HL-60 (cell line): Measurements from ENCODE around the gene STX7.

Source experiments
- DNase-seq, 2 experiments: peaks; one replicate each; pipeline ENCODE4 v3.0.0-alpha.2; 2010 to 2020; ENCODE audit warnings: low read depth in 1 of 2, low spot score in 1 of 2
- H3K27ac ChIP-seq: fragments of 250-450 bp; sonication (Bioruptor Pico); replicated peaks from 2 replicates; pipeline ENCODE4 v1.5.1; 2020; ENCODE audit warnings: mild to moderate bottlenecking, moderate library complexity
- H3K27me3 ChIP-seq: fragments of 250-450 bp; sonication (Bioruptor Pico); 2 replicates; pipeline ENCODE4 v1.5.1; 2021; ENCODE audit warnings: mild to moderate bottlenecking, moderate library complexity; ENCODE audit not compliant: insufficient read depth, poor library complexity, severe bottlenecking
- H3K4me3 ChIP-seq: replicated peaks from 2 replicates; pipeline ENCODE4 v1.5.1; 2011; ENCODE audit warnings: mild to moderate bottlenecking, control low read depth, low read length; ENCODE audit not compliant: insufficient read depth
- CTCF ChIP-seq: IDR thresholded peaks from one replicate; pipeline ENCODE4 v1.5.1; 2011; ENCODE audit warnings: low read length, control low read depth, inconsistent platforms; ENCODE audit not compliant: insufficient read depth
- GABPA ChIP-seq: IDR thresholded peaks from 2 replicates; pipeline ENCODE4 v1.6.1; 2012; ENCODE audit warnings: low read depth
- POLR2AphosphoS5 ChIP-seq: IDR thresholded peaks from 2 replicates; pipeline ENCODE4 v1.6.1; 2012; ENCODE audit warnings: low read depth
- REST ChIP-seq: IDR thresholded peaks from 2 replicates; pipeline ENCODE4 v1.6.1; 2012; ENCODE audit warnings: low read depth; ENCODE audit not compliant: insufficient replicate concordance
- SPI1 ChIP-seq: IDR thresholded peaks from 2 replicates; pipeline ENCODE4 v1.6.1; 2012; ENCODE audit warnings: low read depth, mild to moderate bottlenecking, borderline replicate concordance

STX7 gene

DNA sequence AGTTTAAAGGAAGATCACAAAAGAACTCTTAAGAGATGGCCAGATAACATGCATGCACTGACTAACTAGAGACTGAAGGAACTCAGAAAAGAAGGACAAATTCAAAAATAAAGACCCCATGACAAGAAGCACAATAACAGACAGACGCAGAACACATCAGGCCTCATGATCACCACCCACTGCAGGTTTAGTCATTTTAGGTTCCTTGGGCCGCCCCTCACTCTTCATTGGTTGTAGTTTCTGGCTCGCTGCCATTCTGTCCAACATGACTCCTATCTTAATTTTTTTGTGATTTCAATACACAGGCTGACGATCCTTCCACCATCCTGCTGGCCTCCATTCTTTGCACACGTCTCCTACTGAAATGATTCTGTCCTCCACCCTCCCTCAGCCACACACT, 21.6 kb downstream of the STX7 start:
- TF ChIP-seq POLR2AphosphoS5 (no peak), GABPA (no peak), SPI1 (no peak), REST (no peak), CTCF (no peak)
- Histone ChIP-seq H3K27ac (no peak overlapping the region), H3K27me3 (no peaks in the 10 kb centered on the region), H3K4me3 (no peak overlapping the region)
- DNase-seq: no peak

DNA sequence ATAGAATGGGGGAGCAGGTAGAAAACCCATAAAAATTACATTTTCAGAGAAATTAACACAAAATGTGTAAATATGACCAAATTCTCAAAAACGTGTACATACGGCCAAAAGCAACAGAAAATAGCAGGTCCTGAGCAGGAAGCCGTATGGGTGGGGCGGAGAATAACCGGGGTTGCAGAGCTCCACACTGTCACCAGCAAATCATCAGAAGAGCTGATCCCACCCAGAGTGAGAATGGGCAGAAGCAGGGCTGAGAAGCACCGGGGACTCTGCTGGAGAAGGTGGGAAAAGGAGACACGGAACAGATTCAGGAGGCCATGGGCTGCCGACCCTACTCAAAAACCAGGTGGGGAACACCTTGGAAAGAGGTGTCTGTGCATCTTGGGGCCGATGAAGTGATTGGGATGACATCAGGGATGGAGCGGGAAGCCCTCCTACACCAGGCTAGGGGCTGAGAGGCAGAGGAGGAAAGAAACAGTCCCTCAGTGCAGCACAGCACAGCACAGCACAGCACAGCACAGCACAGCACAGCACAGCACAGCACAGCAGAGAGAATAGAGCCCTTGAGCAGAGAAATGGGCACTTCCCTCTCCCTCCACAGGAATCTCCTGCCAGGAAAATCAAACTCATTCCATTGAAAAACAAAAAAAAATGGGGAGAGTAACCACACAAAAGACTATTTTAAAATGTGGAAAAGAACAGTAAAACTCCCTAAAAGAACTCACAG, 22.3 kb downstream of the STX7 start:
- Histone ChIP-seq H3K27me3 (no peaks in the 10 kb centered on the region), H3K4me3 (no peak overlapping the region), H3K27ac (no peak overlapping the region)
- TF ChIP-seq REST: no peak
- no peak for TF ChIP-seq CTCF
- TF ChIP-seq GABPA: no peak
- no peak for TF ChIP-seq SPI1
- TF ChIP-seq POLR2AphosphoS5: no peak
- DNase-seq: no peak

GRCh38 chr6:132490024-132490423, 22.9 kb downstream of the STX7 start:
- H3K27ac ChIP-seq: no peak overlapping the region
- H3K27me3 ChIP-seq: no peaks in the 10 kb centered on the region
- no peak for DNase-seq
- TF ChIP-seq CTCF (no peak), REST (no peak), GABPA (no peak), POLR2AphosphoS5 (no peak)
- no peak overlapping the region for H3K4me3 ChIP-seq
